GM19467 (cell line): ENCODE data around the gene VPS72.
A peak's percentile ranks its signal among the peaks of the same experiment; 100 is the strongest.

Experiments used
- ATAC-seq: cut with Tn5 transposase; IDR thresholded peaks from one replicate; pipeline ENCODE4 v1.9.1; 2021; ENCODE audit warnings: mild to moderate bottlenecking, moderate library complexity; ENCODE audit not compliant: unreplicated experiment

Gene VPS72

GRCh38 chr1:151145304-151146071, 44.5 kb downstream of the VPS72 start:
- ATAC-seq = no peak

GRCh38 chr1:151144474-151145303, 45.3 kb downstream of the VPS72 start:
- no peak for ATAC-seq

- ATAC-seq = no peak
Observed at GRCh38 chr1:151143986-151144385, 46.0 kb downstream of the VPS72 start.

DNA sequence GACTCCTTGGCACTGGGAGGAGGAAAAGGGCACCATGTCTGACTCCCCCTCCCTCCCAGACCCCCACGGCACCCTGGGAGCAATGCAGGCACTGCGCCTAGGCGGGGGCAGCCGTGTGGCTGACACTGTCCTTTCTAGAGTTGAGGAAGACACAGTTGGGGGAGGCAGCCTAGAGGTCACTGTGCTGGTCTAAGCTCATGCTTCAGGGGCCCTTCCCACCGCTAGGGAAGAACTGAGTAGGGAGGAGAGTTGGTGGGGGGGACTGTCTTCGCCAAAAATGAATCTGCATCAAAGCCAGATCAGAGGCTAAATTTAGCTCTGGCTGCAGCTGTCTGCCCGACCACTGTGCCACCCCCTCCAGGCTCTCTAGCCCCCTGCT, 47.0 kb downstream of the VPS72 start:
- no peak for ATAC-seq

DNA sequence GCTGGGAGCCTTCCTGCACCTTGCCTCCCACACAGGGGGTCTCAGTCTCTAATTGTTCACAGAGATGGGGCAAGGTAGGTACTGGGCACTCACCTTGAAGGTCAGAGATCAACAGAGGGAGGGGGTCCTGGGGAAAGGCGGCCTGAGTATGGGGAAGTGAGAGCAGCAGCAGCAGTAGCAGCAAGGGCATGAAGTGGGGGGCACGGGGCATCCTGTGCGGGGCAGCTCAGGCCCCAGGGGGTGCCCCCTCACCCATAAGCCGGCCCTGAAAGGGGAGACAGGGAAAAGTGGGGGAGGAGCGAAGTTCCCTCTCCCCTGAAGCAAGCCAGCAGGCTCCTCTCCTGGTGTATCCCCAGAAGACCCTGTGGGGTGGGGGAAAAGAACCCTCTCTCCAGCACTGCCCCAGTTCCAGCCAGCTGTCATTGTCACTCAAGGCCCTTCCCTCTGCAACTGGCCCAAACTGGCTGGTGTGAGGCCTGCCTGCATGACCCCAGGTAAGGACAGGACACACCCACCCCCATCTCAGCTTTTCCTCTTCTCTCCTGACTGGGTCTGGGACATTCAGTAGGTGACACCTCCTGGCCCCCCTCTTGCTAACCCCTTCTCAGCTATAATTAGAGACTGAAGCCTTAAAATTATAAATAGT, 47.5 kb downstream of the VPS72 start:
- no peak for ATAC-seq

- ATAC-seq = no peak
Observed at GRCh38 chr1:151137789-151138188, 52.2 kb downstream of the VPS72 start.

GRCh38 chr1:151135433-151136385, 54.3 kb downstream of the VPS72 start:
- no peak for ATAC-seq

- ATAC-seq = no peak
Observed at GRCh38 chr1:151134991-151135390, 55.0 kb downstream of the VPS72 start.

GRCh38 chr1:151134396-151134795, 55.6 kb downstream of the VPS72 start:
- ATAC-seq = no peak

- no peak for ATAC-seq
Observed at GRCh38 chr1:151133018-151133806, 56.8 kb downstream of the VPS72 start.

- ATAC-seq = no peak
Observed at GRCh38 chr1:151132335-151133017, 57.5 kb downstream of the VPS72 start.

- ATAC-seq = no peak
Observed at GRCh38 chr1:151131701-151132334, 58.2 kb downstream of the VPS72 start.

- peak; percentile 85 for ATAC-seq
Observed at GRCh38 chr1:151130987-151131586, 58.9 kb downstream of the VPS72 start.

- no peak for ATAC-seq
Observed at GRCh38 chr1:151128800-151129199, 61.2 kb downstream of the VPS72 start.
